ENCODE data around the gene HAS3.
A peak's percentile ranks its signal among the peaks of the same experiment; 100 is the strongest.

DNA sequence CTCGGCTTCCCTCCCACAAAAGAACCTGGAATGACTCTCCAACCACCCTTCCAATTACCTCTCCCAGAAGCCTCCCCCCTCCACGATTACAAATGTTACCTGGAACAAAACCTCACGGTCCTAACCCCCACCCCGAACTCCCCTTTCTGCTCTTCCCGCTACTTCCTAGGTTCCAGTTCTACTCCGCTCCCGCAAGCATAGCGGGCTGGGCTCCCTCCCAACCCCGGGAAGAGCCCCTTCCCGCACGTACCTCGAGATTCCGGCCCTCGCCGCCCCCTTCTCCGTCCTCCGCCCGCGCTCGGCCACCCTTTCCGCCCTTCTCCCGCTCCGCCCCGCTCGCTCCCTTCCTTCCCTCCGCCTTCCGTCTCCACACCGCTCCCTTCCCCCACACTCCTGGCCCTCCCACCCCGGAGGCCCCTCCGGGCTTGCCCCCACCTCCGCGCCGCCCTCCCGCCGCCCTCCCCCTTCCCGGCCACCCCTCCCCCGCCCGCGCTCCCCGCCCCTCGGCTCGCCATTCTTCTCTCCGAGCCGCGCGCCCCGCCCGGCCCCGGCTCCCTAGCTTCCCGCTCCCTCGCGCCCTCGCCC, 26.5 kb downstream of the HAS3 start:
- TF ChIP-seq CTCF (IDR thresholded peaks at IDR 0.05), result no peak
- TF ChIP-seq FOXJ3 (CRISPR knock-in tag; IDR thresholded peaks at IDR 0.05; ENCODE audit: borderline replicate concordance), result no peak
- no peak for TF ChIP-seq MAX (CRISPR knock-in tag; IDR thresholded peaks at IDR 0.05)
- TF ChIP-seq ATF2 (CRISPR knock-in tag; IDR thresholded peaks at IDR 0.05; ENCODE audit: borderline replicate concordance, low read depth), result no peak
- no peak for TF ChIP-seq ESRRA (CRISPR knock-in tag; IDR thresholded peaks at IDR 0.05; ENCODE audit: borderline replicate concordance)
- no peak for TF ChIP-seq ZNF121 (CRISPR knock-in tag; IDR thresholded peaks at IDR 0.05)
- TF ChIP-seq ZNF416 (CRISPR knock-in tag; IDR thresholded peaks at IDR 0.05), result peak; percentile 53; the same call in 1 of the 2 replicates
- TF ChIP-seq NR1H2 (CRISPR knock-in tag; IDR thresholded peaks at IDR 0.05), result no peak
- no peak for TF ChIP-seq NR3C1 (CRISPR knock-in tag; conservative IDR thresholded peaks at IDR 0.05; ENCODE audit: low read depth)
- TF ChIP-seq ZBTB21 (CRISPR knock-in tag; IDR thresholded peaks at IDR 0.05; ENCODE audit: borderline replicate concordance), result no peak
